ENCODE results near the gene TEAD4. TPM values are rescaled to one million over a fixed set of nuclear protein-coding genes. Genes with fewer than 3 reads are reported as not detected.

The TEAD4 gene
- total RNA-seq, 4 donors from 2014 or later: 28.5 to 50.9 (median 37.0) TPM

DNA sequence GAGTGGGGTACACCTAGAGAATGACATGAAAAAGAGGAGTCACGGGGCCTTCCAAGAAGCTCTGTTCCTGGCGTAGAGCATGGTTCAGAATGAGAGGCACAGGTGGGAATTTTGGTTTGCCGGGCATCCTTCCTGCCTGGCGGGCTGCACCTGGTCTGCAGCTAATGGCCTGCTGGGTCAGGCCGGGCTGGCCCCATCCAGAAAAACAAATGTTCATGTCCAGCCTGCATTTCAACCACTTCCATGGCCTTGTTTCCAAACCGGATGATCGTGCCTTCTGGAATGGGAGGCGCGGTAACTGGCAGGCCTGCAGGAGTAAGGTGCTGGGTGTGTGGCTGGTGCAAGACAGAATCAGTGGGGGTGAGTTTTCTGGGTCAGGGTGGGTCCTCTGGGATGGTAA lies 14.4 kb downstream of the TEAD4 start:
- TF ChIP-seq POLR2A (IDR thresholded peaks at IDR 0.05): no peak
- TF ChIP-seq, protein P1, sequence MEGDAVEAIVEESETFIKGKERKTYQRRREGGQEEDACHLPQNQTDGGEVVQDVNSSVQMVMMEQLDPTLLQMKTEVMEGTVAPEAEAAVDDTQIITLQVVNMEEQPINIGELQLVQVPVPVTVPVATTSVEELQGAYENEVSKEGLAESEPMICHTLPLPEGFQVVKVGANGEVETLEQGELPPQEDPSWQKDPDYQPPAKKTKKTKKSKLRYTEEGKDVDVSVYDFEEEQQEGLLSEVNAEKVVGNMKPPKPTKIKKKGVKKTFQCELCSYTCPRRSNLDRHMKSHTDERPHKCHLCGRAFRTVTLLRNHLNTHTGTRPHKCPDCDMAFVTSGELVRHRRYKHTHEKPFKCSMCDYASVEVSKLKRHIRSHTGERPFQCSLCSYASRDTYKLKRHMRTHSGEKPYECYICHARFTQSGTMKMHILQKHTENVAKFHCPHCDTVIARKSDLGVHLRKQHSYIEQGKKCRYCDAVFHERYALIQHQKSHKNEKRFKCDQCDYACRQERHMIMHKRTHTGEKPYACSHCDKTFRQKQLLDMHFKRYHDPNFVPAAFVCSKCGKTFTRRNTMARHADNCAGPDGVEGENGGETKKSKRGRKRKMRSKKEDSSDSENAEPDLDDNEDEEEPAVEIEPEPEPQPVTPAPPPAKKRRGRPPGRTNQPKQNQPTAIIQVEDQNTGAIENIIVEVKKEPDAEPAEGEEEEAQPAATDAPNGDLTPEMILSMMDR (IDR thresholded peaks at IDR 0.05): no peak
- Histone ChIP-seq H3K36me3 (no peaks in the 10 kb centered on the region), H3K4me1 (peaks cover 9 to 35% of the 10 kb centered on the region in 2 donors), H3K27ac (no peak overlapping the region), H3K27me3 (no peaks in the 10 kb centered on the region), H3K4me3 (replicated peaks in 1 of 3) (no peak overlapping the region), H3K9me3 (no peaks in the 10 kb centered on the region)
- intact Hi-C loops (cut with DNase I): no loop called here
- no peak for DNase-seq
- WGBS, 2 donors: 92 to 93% methylated on average over 9 of the region's 9 CpGs

- intact Hi-C loops (cut with DNase I): no loop called here
- Histone ChIP-seq H3K36me3 (no peaks in the 10 kb centered on the region), H3K27ac (no peak overlapping the region), H3K9me3 (no peaks in the 10 kb centered on the region), H3K27me3 (no peaks in the 10 kb centered on the region), H3K4me3 (replicated peaks in 1 of 3) (no peak overlapping the region), H3K4me1 (peaks cover 9 to 37% of the 10 kb centered on the region in 2 donors)
- TF ChIP-seq, protein P1 (IDR thresholded peaks at IDR 0.05): no peak
- TF ChIP-seq POLR2A (IDR thresholded peaks at IDR 0.05): no peak
- DNase-seq: no peak
- 53 to 57% methylated on average over 9 to 10 of the region's 10 CpGs for WGBS, 2 donors
Measured at GRCh38 chr12:2974560-2974971, 15.4 kb downstream of the TEAD4 start.

GRCh38 chr12:2976581-2976996 lies 17.4 kb downstream of the TEAD4 start:
- Histone ChIP-seq H3K4me1 (peaks cover 9 to 37% of the 10 kb centered on the region in 2 donors), H3K36me3 (no peaks in the 10 kb centered on the region), H3K4me3 (replicated peaks in 1 of 3) (no peak overlapping the region), H3K27ac (no peak overlapping the region), H3K9me3 (no peaks in the 10 kb centered on the region), H3K27me3 (no peaks in the 10 kb centered on the region)
- DNase-seq: no peak
- intact Hi-C loops (cut with DNase I): no loop called here
- TF ChIP-seq, protein P1 (IDR thresholded peaks at IDR 0.05): no peak
- no peak for TF ChIP-seq POLR2A (IDR thresholded peaks at IDR 0.05)
- 76 to 92% methylated on average over 4 to 6 of the region's 6 CpGs for WGBS, 2 donors

DNA sequence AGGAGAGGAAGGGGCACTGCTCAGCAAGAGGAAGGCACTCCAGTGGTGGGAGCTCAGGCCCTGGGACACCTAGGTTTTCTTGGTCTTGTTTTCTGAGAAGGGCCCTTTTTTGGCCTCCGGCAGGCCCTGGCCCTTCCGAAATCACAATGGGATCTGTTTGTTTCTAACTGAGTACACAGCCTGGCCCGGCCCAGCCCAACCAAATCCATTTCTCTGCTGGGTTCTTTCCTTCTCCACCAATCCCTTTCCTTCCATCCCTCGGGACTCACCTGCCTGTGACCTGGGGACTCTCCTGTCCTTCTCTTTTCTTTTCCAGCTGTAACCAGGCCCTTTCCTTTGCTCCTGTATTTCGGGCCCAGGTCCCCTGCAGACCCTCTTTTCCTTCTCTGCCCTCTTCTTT lies 18.6 kb downstream of the TEAD4 start:
- 74 to 78% methylated on average over 5 of the region's 5 CpGs for WGBS, 2 donors
- no peaks in the 10 kb centered on the region for H3K9me3 ChIP-seq
- H3K4me1 ChIP-seq: peaks cover 9 to 37% of the 10 kb centered on the region in 2 donors
- peak in 1 of 2 donors; percentile 26 for DNase-seq
- no peak for TF ChIP-seq POLR2A (IDR thresholded peaks at IDR 0.05)
- TF ChIP-seq, protein P1 (IDR thresholded peaks at IDR 0.05): no peak
- no peaks in the 10 kb centered on the region for H3K36me3 ChIP-seq
- no peaks in the 10 kb centered on the region for H3K27me3 ChIP-seq
- H3K27ac ChIP-seq: peak overlapping the region in 1 of 3 donors; percentile 39
- intact Hi-C loops (cut with DNase I): no loop called here
- no peak overlapping the region for H3K4me3 ChIP-seq (replicated peaks in 1 of 3)

GRCh38 chr12:2979806-2980205 lies 20.6 kb downstream of the TEAD4 start:
- peaks cover 9 to 25% of the 10 kb centered on the region in 2 donors for H3K4me1 ChIP-seq

More at GRCh38 chr12:2979806-2980205, 20.6 kb downstream of the TEAD4 start:
- Histone ChIP-seq H3K27me3 (no peaks in the 10 kb centered on the region), H3K36me3 (no peaks in the 10 kb centered on the region), H3K27ac (no peak overlapping the region), H3K4me3 (replicated peaks in 1 of 3) (no peak overlapping the region), H3K9me3 (no peaks in the 10 kb centered on the region)
- DNase-seq: peak; percentile 56 to 59
- intact Hi-C loops (cut with DNase I): no loop called here
- 66% methylated on average over 4 of the region's 4 CpGs for WGBS, 2 donors
- TF ChIP-seq, protein P1 (IDR thresholded peaks at IDR 0.05): no peak
- no peak for TF ChIP-seq POLR2A (IDR thresholded peaks at IDR 0.05)

All from thyroid gland (tissue), 4 donors.